ENCODE measurements around the gene ZAR1L.

DNA sequence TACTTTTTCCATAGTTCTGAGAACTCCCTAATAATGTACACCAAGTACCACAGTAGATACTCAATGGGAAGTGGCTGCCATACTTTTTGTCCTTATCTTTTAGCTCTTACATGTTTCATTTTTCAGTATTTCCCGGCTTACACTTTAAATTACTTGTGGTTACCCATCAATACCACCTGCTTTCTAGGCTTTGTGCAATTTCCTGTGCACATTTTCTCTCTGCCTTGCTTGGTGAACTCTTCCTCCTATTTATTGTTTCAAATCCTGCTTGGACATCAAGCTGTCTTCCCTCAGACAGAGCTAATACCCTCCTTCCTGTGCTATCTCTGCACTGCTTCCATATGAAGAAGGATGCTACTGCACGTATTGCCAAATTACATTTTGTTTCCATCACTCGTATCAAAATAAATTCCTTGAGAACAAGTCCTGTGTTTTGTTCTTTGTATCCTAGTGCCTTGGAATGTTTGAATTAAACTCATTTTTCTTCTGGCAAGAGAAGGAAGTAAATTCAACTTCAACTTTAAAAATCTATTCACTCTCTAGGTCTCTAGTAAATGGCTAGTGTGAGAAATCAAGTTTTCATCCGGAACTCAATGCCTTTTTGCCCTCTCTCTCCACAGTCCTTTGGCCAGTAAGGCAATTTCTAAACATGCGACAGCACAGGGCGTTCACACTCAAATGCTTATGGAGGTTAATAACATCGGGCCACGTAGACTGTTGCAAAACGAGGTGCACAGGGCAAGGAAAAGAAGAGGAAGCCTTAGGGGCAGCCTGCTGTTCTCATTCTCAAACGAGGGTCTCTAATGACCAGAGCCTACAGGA, 5.6 kb downstream of the ZAR1L start:
- TF ChIP-seq, protein P1, sequence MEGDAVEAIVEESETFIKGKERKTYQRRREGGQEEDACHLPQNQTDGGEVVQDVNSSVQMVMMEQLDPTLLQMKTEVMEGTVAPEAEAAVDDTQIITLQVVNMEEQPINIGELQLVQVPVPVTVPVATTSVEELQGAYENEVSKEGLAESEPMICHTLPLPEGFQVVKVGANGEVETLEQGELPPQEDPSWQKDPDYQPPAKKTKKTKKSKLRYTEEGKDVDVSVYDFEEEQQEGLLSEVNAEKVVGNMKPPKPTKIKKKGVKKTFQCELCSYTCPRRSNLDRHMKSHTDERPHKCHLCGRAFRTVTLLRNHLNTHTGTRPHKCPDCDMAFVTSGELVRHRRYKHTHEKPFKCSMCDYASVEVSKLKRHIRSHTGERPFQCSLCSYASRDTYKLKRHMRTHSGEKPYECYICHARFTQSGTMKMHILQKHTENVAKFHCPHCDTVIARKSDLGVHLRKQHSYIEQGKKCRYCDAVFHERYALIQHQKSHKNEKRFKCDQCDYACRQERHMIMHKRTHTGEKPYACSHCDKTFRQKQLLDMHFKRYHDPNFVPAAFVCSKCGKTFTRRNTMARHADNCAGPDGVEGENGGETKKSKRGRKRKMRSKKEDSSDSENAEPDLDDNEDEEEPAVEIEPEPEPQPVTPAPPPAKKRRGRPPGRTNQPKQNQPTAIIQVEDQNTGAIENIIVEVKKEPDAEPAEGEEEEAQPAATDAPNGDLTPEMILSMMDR (IDR thresholded peaks at IDR 0.05; ENCODE audit: insufficient read depth, low read length): no peak
- peak; percentile 84 for TF ChIP-seq POLR2AphosphoS5 (IDR thresholded peaks at IDR 0.05; ENCODE audit: low read depth)
- no peak for TF ChIP-seq GABPA (IDR thresholded peaks at IDR 0.05; ENCODE audit: low read depth)

All from HL-60 (cell line).